SK-N-SH treated with all-trans-retinoic acid at 6 μM for 48 hours (cell line): ENCODE data around the gene EIF2D.

Experiments
- ATAC-seq: fragments of 200-7000 bp; cut with Tn5 transposase; 3 replicates; pipeline ENCODE4 v1.9.1; 2020; ENCODE audit warnings: mild to moderate bottlenecking, moderate library complexity
- ARNTL ChIP-seq: fragments of 450-650 bp; formaldehyde crosslinking; IDR thresholded peaks from 2 replicates; pipeline ENCODE4 v1.5.0; 2020; ENCODE audit warnings: low read depth, mild to moderate bottlenecking, moderate library complexity, borderline replicate concordance
- CREB5 ChIP-seq: fragments of 250-450 bp; sonication (Bioruptor Pico); IDR thresholded peaks from 2 replicates; pipeline ENCODE4 v1.5.1; 2020; ENCODE audit warnings: low read depth, mild to moderate bottlenecking, moderate library complexity
- CSDC2 ChIP-seq: fragments of 250-450 bp; sonication (Bioruptor Pico); IDR thresholded peaks from 2 replicates; pipeline ENCODE4 v1.5.0; 2020; ENCODE audit warnings: mild to moderate bottlenecking, moderate library complexity
- CSRNP3 ChIP-seq: fragments of 250-450 bp; sonication (Bioruptor Pico); IDR thresholded peaks from 2 replicates; pipeline ENCODE4 v1.5.1; 2021; ENCODE audit warnings: mild to moderate bottlenecking, moderate library complexity
- ESRRG ChIP-seq: fragments of 250-450 bp; sonication (Bioruptor Pico); IDR thresholded peaks from 2 replicates; pipeline ENCODE4 v1.6.1; 2021; ENCODE audit warnings: mild to moderate bottlenecking
- GLIS3 ChIP-seq: fragments of 250-450 bp; sonication (Bioruptor Pico); IDR thresholded peaks from 2 replicates; pipeline ENCODE4 v1.5.0; 2020; ENCODE audit warnings: mild to moderate bottlenecking, moderate library complexity
- ISL1 ChIP-seq: fragments of 250-450 bp; sonication (Bioruptor Pico); IDR thresholded peaks from 2 replicates; pipeline ENCODE4 v2.1.2; 2022; ENCODE audit warnings: mild to moderate bottlenecking, moderate library complexity
- POU6F1 ChIP-seq: fragments of 250-450 bp; sonication (Bioruptor Pico); IDR thresholded peaks from 2 replicates; pipeline ENCODE4 v1.8.0; 2021; ENCODE audit warnings: low read depth, mild to moderate bottlenecking, moderate library complexity, borderline replicate concordance
- PPARA ChIP-seq: fragments of 250-450 bp; sonication (Bioruptor Pico); IDR thresholded peaks from 2 replicates; pipeline ENCODE4 v1.5.0; 2020; ENCODE audit warnings: mild to moderate bottlenecking, borderline replicate concordance
- SNAI2 ChIP-seq: fragments of 250-450 bp; sonication (Bioruptor Pico); IDR thresholded peaks from 2 replicates; pipeline ENCODE4 v1.5.0; 2020; ENCODE audit warnings: mild to moderate bottlenecking, moderate library complexity
- TCF4 ChIP-seq: fragments of 250-450 bp; sonication (Bioruptor Pico); IDR thresholded peaks from 2 replicates; pipeline ENCODE4 v1.8.0; 2021; ENCODE audit warnings: mild to moderate bottlenecking, moderate library complexity, borderline replicate concordance
- TOX ChIP-seq: fragments of 250-450 bp; sonication (Bioruptor Pico); IDR thresholded peaks from 2 replicates; pipeline ENCODE4 v1.8.0; 2021; ENCODE audit warnings: mild to moderate bottlenecking, moderate library complexity, borderline replicate concordance
- ZC3H10 ChIP-seq: fragments of 250-450 bp; sonication (Bioruptor Pico); IDR thresholded peaks from 2 replicates; pipeline ENCODE4 v1.5.1; 2021; ENCODE audit warnings: mild to moderate bottlenecking, moderate library complexity
- ZFP3 ChIP-seq: fragments of 250-450 bp; sonication (Bioruptor Pico); IDR thresholded peaks from 2 replicates; pipeline ENCODE4 v1.5.0; 2020; ENCODE audit warnings: mild to moderate bottlenecking, moderate library complexity
- ZNF565 ChIP-seq: fragments of 450-650 bp; formaldehyde crosslinking; conservative IDR thresholded peaks from 2 replicates; pipeline ENCODE4 v1.5.0; 2020; ENCODE audit warnings: low read depth, mild to moderate bottlenecking, moderate library complexity
- ZNF70 ChIP-seq: fragments of 450-650 bp; formaldehyde crosslinking; IDR thresholded peaks from 2 replicates; pipeline ENCODE4 v1.5.0; 2020; ENCODE audit warnings: mild to moderate bottlenecking, moderate library complexity
- ZNF8 ChIP-seq: fragments of 450-650 bp; formaldehyde crosslinking; IDR thresholded peaks from 2 replicates; pipeline ENCODE4 v1.5.0; 2020; ENCODE audit warnings: mild to moderate bottlenecking, moderate library complexity
- TF ChIP-seq, protein P1 (sequence below): fragments of 250-450 bp; sonication (Bioruptor Pico); IDR thresholded peaks from 2 replicates; pipeline ENCODE4 v1.8.0; 2020; ENCODE audit warnings: mild to moderate bottlenecking, moderate library complexity, borderline replicate concordance

Gene EIF2D

GRCh38 chr1:206580438-206581113 lies 31.7 kb downstream of the EIF2D start (continued):
- TF ChIP-seq, protein P1, sequence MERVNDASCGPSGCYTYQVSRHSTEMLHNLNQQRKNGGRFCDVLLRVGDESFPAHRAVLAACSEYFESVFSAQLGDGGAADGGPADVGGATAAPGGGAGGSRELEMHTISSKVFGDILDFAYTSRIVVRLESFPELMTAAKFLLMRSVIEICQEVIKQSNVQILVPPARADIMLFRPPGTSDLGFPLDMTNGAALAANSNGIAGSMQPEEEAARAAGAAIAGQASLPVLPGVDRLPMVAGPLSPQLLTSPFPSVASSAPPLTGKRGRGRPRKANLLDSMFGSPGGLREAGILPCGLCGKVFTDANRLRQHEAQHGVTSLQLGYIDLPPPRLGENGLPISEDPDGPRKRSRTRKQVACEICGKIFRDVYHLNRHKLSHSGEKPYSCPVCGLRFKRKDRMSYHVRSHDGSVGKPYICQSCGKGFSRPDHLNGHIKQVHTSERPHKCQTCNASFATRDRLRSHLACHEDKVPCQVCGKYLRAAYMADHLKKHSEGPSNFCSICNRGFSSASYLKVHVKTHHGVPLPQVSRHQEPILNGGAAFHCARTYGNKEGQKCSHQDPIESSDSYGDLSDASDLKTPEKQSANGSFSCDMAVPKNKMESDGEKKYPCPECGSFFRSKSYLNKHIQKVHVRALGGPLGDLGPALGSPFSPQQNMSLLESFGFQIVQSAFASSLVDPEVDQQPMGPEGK (CRISPR knock-in tag): no peak
- TF ChIP-seq CSDC2 (CRISPR knock-in tag): no peak

DNA sequence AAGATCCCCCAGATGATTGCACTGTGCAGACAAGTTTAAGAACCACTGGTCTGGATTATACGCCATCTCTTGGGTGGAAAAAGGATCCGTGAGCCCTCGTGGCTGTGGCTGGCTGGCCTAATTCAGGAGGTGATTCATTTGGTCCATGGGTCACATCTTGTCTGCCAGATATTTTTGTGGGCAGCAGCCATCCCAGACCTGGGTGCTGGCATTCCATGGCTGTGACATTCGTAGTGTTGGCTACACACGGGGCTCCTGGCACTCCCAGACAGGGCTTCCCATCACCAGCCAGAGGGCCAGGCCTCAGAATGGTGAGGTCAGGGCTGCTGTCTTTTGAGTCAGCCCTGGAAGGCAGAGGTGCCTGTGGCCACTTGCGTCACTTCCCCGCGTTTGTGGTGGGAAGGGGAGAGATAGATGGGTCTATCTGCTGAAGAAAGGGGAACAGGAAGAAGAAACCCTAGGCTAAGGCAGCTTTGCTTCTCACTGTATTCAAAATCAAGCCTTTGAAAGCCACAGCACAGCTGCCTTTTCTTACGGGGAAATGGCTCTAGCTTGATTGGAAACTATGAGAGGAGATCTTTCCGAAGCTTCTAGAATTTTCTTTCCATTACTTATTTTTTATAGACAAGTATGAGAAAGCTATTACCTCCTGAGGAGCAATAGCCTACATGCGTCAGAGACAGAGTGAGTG lies 32.4 kb downstream of the EIF2D start:
- TF ChIP-seq POU6F1 (CRISPR knock-in tag) (no peak), ESRRG (CRISPR knock-in tag) (no peak)
- peak; percentile 17; the same call in 2 of the 3 replicates for ATAC-seq

- no peak for TF ChIP-seq ZC3H10 (CRISPR knock-in tag)
- TF ChIP-seq ZNF8 (CRISPR knock-in tag): no peak
- TF ChIP-seq, protein P1 (CRISPR knock-in tag): no peak
- TF ChIP-seq ISL1: no peak
- TF ChIP-seq ZFP3 (CRISPR knock-in tag): no peak
- no peak for TF ChIP-seq PPARA
- no peak for TF ChIP-seq SNAI2 (CRISPR knock-in tag)
- no peak; the same call in 1 of the 3 replicates for ATAC-seq
These were observed 33.3 kb downstream of the EIF2D start for GRCh38 chr1:206578978-206579374.

GRCh38 chr1:206578068-206578977 lies 33.9 kb downstream of the EIF2D start:
- peak; percentile 31; the same call in 2 of the 3 replicates for ATAC-seq
- TF ChIP-seq ARNTL (CRISPR knock-in tag) (no peak), ZNF565 (no peak), TCF4 (CRISPR knock-in tag) (no peak), GLIS3 (no peak), TOX (CRISPR knock-in tag) (no peak), SNAI2 (CRISPR knock-in tag) (no peak), POU6F1 (CRISPR knock-in tag) (no peak), CREB5 (CRISPR knock-in tag) (no peak), ESRRG (CRISPR knock-in tag) (no peak), ZNF70 (CRISPR knock-in tag) (no peak), CSRNP3 (CRISPR knock-in tag) (no peak)
- TF ChIP-seq, protein P1 (CRISPR knock-in tag): no peak
